Central memory CD4-positive, alpha-beta T cell (primary cell): ENCODE results near the gene PCCA.

Source experiments
- DNase-seq: peaks from one replicate; pipeline ENCODE4 v3.0.0; 2022

PCCA gene

GRCh38 chr13:100533588-100534041 lies 444.7 kb downstream of the PCCA start:
- DNase-seq = no peak

- no peak for DNase-seq
These were observed 445.4 kb downstream of the PCCA start for GRCh38 chr13:100534147-100534843.

DNA sequence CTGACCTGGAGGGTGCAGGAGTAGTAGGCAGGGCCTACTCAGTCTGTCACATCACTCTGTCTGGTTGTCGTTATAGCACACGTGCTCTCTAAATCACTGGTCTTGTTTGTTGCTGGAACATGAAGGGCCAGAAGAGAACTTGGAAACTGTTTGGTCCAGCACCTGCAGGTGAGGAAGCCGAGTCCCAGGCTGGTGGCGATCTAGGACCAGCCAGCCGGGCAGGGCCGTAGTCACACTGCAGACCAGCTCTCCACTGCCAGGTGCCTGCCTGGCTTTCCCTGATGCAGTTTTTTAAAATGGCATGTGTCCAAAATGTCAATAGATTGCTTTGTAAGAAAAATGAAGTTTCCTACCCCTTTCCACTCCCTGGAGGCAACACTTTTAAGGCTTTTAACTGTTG lies 446.0 kb downstream of the PCCA start:
- no peak for DNase-seq

GRCh38 chr13:100535426-100536135 lies 446.7 kb downstream of the PCCA start:
- DNase-seq = no peak

GRCh38 chr13:100536643-100537180 lies 447.8 kb downstream of the PCCA start:
- no peak for DNase-seq

DNA sequence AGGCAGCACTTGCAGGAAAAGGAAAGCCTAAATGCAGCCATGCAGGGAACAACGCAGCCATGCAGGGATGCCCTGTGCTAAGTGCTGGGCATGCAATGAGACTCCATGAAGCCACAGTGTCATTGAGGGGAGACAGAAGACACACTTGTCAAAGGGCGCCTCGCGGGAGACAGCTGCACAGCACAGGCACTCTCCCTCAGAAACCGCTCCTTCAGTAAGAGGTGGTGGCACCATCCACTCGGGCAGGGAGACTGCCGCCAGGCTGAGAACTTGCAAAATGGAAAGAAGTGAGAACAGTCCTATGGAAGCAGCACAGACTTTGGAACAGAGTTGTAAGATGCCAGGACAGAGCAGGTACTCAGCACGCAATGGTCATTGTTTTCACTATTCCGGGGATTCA lies 448.6 kb downstream of the PCCA start:
- DNase-seq = no peak

DNA sequence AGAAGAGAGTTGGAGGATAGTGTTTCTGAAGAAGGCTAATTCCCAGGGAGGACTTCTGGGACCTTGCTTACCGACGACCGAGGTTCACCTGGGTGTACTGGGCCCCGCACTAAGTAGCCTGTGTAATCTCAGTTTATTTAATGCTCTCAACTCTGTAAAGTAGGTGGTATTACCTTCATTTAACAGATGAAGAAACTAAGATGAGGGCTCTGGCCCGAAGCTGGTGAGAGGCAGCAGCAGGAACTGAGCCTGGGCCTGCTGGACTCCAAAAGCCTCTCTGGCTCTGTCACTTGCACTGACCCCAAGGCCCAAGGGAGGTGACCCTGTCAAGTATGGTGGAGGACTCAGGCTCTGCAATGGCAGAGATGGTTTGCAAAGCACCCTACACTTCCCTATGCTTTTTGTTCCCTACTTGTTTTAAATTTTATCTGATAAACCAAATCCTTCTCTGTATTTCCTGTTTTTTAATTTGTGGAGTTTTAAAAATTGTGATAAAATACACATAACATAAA lies 449.1 kb downstream of the PCCA start:
- no peak for DNase-seq

DNA sequence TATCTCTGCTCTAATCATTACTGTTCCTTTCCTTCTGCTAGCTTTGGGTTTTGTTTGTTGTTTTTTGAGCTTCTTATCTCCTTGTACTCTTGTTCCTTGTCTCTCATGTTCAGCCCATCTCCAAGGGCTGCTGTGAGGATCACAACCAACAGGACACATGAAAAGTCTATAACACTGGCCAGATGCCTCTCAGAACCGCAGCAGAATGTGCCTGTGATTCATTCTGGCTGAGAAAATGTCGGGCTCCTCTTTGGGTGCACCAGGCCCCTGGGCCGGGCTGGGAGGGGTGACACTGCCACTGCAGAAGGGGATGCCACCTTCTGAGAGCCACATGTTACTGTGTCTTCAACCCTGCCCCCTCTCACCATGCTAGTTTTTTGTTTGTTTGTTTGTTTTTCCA lies 451.7 kb downstream of the PCCA start:
- no peak for DNase-seq

GRCh38 chr13:100541897-100542825 lies 453.3 kb downstream of the PCCA start:
- DNase-seq = no peak

DNA sequence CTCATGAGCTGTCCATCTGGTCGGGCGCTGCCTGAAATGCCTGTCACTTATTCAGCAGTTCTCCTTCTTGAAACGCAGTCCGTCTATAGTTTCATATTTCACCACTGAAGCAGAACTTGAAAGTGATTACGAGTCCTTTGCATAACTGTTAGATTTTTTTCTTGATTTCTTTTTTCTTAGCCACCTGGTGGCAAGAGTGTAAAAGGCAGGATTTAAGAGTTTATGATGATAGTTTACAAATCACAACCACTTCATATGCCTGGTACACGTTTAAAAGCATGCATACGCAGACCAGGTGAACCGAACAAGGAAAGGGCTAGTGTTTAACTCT lies 453.9 kb downstream of the PCCA start:
- no peak for DNase-seq

DNA sequence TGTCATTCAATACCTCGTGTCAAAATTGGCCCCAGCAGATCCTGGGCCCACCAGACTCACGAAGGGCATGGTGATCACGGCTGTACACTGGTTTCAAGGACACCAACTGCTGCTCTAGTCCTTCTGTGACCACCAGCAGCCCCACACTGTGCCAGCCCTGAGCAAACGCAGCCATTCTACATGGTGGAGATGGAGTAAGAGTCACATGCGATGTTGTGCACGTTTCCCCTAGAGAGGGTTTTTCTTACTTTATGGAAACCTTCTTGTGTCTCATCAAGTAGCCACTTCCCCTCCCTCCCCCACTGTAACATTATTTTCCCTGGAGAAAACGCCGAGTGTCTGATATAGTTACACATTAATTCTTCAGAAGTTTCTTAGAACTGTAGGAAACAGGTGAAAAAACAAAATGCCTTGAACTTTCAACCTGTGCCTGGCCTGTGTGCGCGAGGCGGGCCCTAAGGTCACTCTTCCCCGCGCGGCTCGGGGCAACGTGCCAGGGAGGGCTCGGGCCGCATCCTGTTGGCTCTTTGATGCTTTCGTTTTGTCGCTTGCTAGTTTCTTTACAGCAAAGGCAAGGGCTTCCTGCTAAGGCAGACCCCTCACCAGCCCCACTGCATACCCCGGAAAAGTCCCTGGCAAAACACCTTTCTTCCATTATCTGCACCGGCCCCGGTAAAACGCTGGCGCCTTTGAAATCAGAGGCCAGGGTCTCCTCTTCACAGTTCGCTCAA lies 455.1 kb downstream of the PCCA start:
- DNase-seq = no peak

GRCh38 chr13:100544866-100545683 lies 456.2 kb downstream of the PCCA start:
- DNase-seq = no peak

GRCh38 chr13:100545684-100546061 lies 456.8 kb downstream of the PCCA start:
- no peak for DNase-seq

DNA sequence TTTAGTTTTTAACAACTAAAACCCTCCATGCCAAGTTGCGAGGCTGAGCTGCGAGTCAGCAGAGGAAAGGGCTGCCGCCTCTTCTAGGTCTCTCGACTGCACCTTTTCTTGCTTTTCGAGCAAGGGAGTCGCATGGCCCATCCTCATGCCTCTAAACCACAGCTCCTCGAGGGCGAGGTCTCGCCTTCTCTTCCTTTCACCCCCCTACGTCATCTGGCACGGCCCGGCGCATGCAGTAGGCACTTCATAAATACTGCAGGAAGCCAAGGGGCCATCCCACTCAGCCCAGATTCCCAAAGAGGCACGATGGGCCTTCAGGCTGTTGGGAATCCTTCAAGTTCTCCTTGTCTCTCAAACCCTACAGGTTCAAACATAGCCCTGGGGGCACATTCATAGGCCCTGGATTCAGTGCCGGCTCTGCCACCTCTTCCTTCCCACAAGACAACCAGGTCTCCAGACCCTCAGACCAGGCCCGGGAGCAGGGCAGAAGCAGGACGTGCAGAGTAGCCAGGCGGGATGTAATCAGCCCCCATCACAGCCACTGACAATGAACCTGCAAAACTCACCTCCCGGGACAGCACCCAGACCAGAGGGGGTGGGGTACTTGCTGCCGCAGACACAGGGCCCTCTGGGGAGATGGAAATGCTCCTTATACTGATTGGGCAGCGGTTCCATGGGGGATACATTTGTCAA lies 458.0 kb downstream of the PCCA start:
- DNase-seq = no peak

GRCh38 chr13:100547791-100548201 lies 458.9 kb downstream of the PCCA start:
- DNase-seq = no peak

- no peak for DNase-seq
These were observed 460.4 kb downstream of the PCCA start for GRCh38 chr13:100549316-100549715.

GRCh38 chr13:100552755-100553154 lies 463.9 kb downstream of the PCCA start:
- no peak for DNase-seq

GRCh38 chr13:100559886-100560285 lies 471.0 kb downstream of the PCCA start:
- no peak for DNase-seq

- DNase-seq = no peak
These were observed 471.7 kb downstream of the PCCA start for GRCh38 chr13:100560498-100561157.

GRCh38 chr13:100561158-100561499 lies 472.2 kb downstream of the PCCA start:
- no peak for DNase-seq
